ENCODE results near the gene TBC1D3I.
"Not testable (repeated sequence)": the region's sequence is repeated elsewhere in the genome, so short reads cannot be mapped to it uniquely, and the experiment has no call there.

GRCh38 chr17:36242046-36242445 lies 22.3 kb downstream of the TBC1D3I start:
- not testable (repeated sequence) for TF ChIP-seq CTCF, POLR2A (IDR thresholded peaks at IDR 0.05)
